ENCODE results near the gene PIEZO2.

GRCh38 chr18:11091746-11092145 lies 57.6 kb downstream of the PIEZO2 start:
- TF ChIP-seq USF2 (CRISPR knock-in tag; IDR thresholded peaks at IDR 0.05) (no peak), AFF4 (CRISPR knock-in tag; IDR thresholded peaks at IDR 0.05; ENCODE audit: borderline replicate concordance) (no peak), CTCF (IDR thresholded peaks at IDR 0.05) (no peak), MAX (CRISPR knock-in tag; IDR thresholded peaks at IDR 0.05) (no peak), CREB1 (CRISPR knock-in tag; IDR thresholded peaks at IDR 0.05) (no peak), TEAD4 (CRISPR knock-in tag; IDR thresholded peaks at IDR 0.05) (no peak), ZNF232 (CRISPR knock-in tag; IDR thresholded peaks at IDR 0.05) (no peak), ZNF532 (CRISPR knock-in tag; IDR thresholded peaks at IDR 0.05; ENCODE audit: borderline replicate concordance) (no peak), ATF3 (CRISPR knock-in tag; conservative IDR thresholded peaks at IDR 0.05) (no peak), ATF2 (CRISPR knock-in tag; IDR thresholded peaks at IDR 0.05; ENCODE audit: borderline replicate concordance, low read depth) (no peak)
